Astrocyte (in vitro differentiated cells and primary cell): ENCODE measurements around the gene TMC1.
A peak's percentile ranks its signal among the peaks of the same experiment; 100 is the strongest.

ENCODE experiments used
- CTCF ChIP-seq: IDR thresholded peaks from 2 replicates; pipeline ENCODE4 v1.5.1; 2011; ENCODE audit warnings: low read depth, mild to moderate bottlenecking, inconsistent platforms, low read length, moderate library complexity; ENCODE audit not compliant: insufficient read depth
- EZH2 ChIP-seq: IDR thresholded peaks from 2 replicates; pipeline ENCODE4 v1.6.1; 2012; ENCODE audit warnings: mild to moderate bottlenecking, low read length, inconsistent platforms; ENCODE audit not compliant: insufficient read depth

- TF ChIP-seq CTCF, result peak; percentile 18
- no peak for TF ChIP-seq EZH2
Observed at GRCh38 chr9:72807765-72808445, 286.5 kb downstream of the TMC1 start.
